GM23248 (cell line): ENCODE measurements around the gene MRTFA. TPM values are rescaled to one million over a fixed set of nuclear protein-coding genes. Genes with fewer than 3 reads are reported as not detected.
"Not testable (repeated sequence)": the region's sequence is repeated elsewhere in the genome, so short reads cannot be mapped to it uniquely, and the experiment has no call there.

Experiments
- DNase-seq: peaks from one replicate; pipeline ENCODE4 v3.0.0-alpha.2; 2015
- H2AFZ ChIP-seq: fragments of 200-600 bp; sonication (generic); 2 replicates; pipeline ENCODE4 v1.6.1; 2016; ENCODE audit warnings: antibody characterized with exemption
- H3F3A ChIP-seq: fragments of 200-600 bp; sonication (generic); 2 replicates; pipeline ENCODE4 v1.6.1; 2016; ENCODE audit warnings: mild to moderate bottlenecking, antibody characterized with exemption, mixed run types; ENCODE audit not compliant: insufficient read depth
- H3K27ac ChIP-seq: fragments of 200-600 bp; sonication (generic); 2 replicates; pipeline ENCODE4 v1.5.1; 2016; ENCODE audit warnings: mild to moderate bottlenecking
- H3K27me3 ChIP-seq: fragments of 200-600 bp; sonication (generic); replicated peaks from 2 replicates; pipeline ENCODE4 v1.6.1; 2016; ENCODE audit warnings: mild to moderate bottlenecking; ENCODE audit not compliant: insufficient read depth
- H3K36me3 ChIP-seq: fragments of 200-600 bp; sonication (generic); 2 replicates; pipeline ENCODE4 v1.6.1; 2016; ENCODE audit warnings: low read depth, mild to moderate bottlenecking
- H3K4me1 ChIP-seq: fragments of 200-600 bp; sonication (generic); 2 replicates; pipeline ENCODE4 v1.6.1; 2016; ENCODE audit warnings: mild to moderate bottlenecking; ENCODE audit not compliant: insufficient read depth
- H3K4me2 ChIP-seq: fragments of 200-600 bp; sonication (generic); one replicate; pipeline ENCODE4 v1.6.1; 2016; ENCODE audit warnings: mild to moderate bottlenecking; ENCODE audit not compliant: unreplicated experiment
- H3K4me3 ChIP-seq: fragments of 200-600 bp; sonication (generic); 2 replicates; pipeline ENCODE4 v1.5.1; 2016; ENCODE audit warnings: mild to moderate bottlenecking
- H3K79me2 ChIP-seq: fragments of 200-600 bp; sonication (generic); 2 replicates; pipeline ENCODE4 v1.6.1; 2016; ENCODE audit warnings: mild to moderate bottlenecking; ENCODE audit not compliant: insufficient read depth
- H3K9ac ChIP-seq: fragments of 200-600 bp; sonication (generic); 2 replicates; pipeline ENCODE4 v1.6.1; 2016; ENCODE audit warnings: mild to moderate bottlenecking
- H3K9me2 ChIP-seq: fragments of 200-600 bp; sonication (generic); 2 replicates; pipeline ENCODE4 v1.6.1; 2016; ENCODE audit warnings: mixed run types, mild to moderate bottlenecking, moderate library complexity; ENCODE audit not compliant: insufficient read depth
- H3K9me3 ChIP-seq: fragments of 200-600 bp; sonication (generic); one replicate; pipeline ENCODE4 v1.6.1; 2017; ENCODE audit warnings: low read depth
- H4K20me1 ChIP-seq: fragments of 200-600 bp; sonication (generic); 2 replicates; pipeline ENCODE4 v1.6.0; 2016; ENCODE audit not compliant: insufficient read depth
- EZH2 ChIP-seq: fragments of 200-600 bp; sonication (generic); IDR thresholded peaks from 2 replicates; pipeline ENCODE4 v1.6.1; 2018; ENCODE audit warnings: antibody characterized with exemption, mild to moderate bottlenecking; ENCODE audit not compliant: insufficient read depth, poor library complexity, severe bottlenecking
- EZH2phosphoT487 ChIP-seq: fragments of 200-600 bp; sonication (generic); IDR thresholded peaks from 2 replicates; pipeline ENCODE4 v1.6.1; 2018; ENCODE audit warnings: antibody characterized with exemption, moderate library complexity, mild to moderate bottlenecking, low read depth; ENCODE audit not compliant: insufficient read depth
- WGBS, 2 experiments: methylation state at CpG; one replicate each; pipeline ENCODE4 v1.1.6; 2015 to 2017; ENCODE audit warnings: low lambda C conversion rate in 2 of 2, low coverage in 1 of 2; ENCODE audit errors: missing lambda C conversion rate in 2 of 2; 5-methylcytosine and 5-hydroxymethylcytosine counted together
- in situ Hi-C: fragments of 300-500 bp; cut with MboI; formaldehyde crosslinking; loops from 2 replicates; pipeline ENCODE4 v1.15.0; 2020
- polyA plus RNA-seq: library from polyadenylated mRNA; unstranded; fragments of >200 nt; fragmentation: Nextera tagmentation; extraction: Ambion mirVana; gene quantifications from 2 replicates; pipeline ENCODE4 v1.2.1, GENCODE V29; 2016
- total RNA-seq: library from RNA; depleted of rRNA; stranded (reverse); fragments of >200 nt; shearing (Covaris generic); gene quantifications from 2 replicates; pipeline ENCODE4 v1.2.3, GENCODE V29; 2014

MRTFA gene
- total and polyA plus RNA-seq, 2 experiments from 2014 or later = 24.2 to 49.2 TPM

DNA sequence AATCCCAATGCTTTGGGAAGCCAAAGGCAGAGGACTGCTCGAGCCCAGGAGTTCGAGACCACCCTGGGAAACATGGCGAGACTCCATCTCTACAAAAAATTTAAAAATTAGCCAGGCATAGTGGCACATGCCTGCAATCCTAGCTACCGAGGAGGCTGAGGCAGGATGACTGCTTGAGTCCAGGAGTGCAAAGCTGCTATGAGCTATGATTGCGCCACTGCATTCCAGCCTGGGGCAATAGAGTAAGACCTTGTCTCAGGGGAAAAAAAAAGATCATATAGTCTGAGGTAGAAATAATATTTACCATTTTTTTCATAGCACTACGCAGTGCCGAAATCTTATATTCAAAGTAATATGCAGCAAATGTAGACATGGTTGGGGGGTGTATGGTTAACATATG lies 47.8 kb downstream of the MRTFA start:
- no peaks in the 10 kb centered on the region for H3K9me2 ChIP-seq
- no peaks in the 10 kb centered on the region for H3F3A ChIP-seq
- TF ChIP-seq EZH2 (no peak), EZH2phosphoT487 (no peak)
- H3K27ac ChIP-seq = peak overlapping the region; percentile 29; the same call in 1 of the 2 replicates
- H2AFZ ChIP-seq = no peak overlapping the region
- H3K9me3 ChIP-seq = no peaks in the 10 kb centered on the region
- peak; percentile 81 for DNase-seq
- H3K4me2 ChIP-seq = no peak overlapping the region
- WGBS, 2 experiments = 85 to 86% methylated on average over 7 of the region's 7 CpGs
- H4K20me1 ChIP-seq = no peaks in the 10 kb centered on the region
- H3K27me3 ChIP-seq = no peaks in the 10 kb centered on the region
- in situ Hi-C loops = no loop called here
- no peak overlapping the region for H3K4me3 ChIP-seq
- H3K79me2 ChIP-seq = peaks cover 100% of the 10 kb centered on the region
- 0 out of 2 replicates have a peak, but pooled peaks cover 3% of the 10 kb centered on the region for H3K36me3 ChIP-seq
- no peak overlapping the region for H3K9ac ChIP-seq
- peaks cover 19% of the 10 kb centered on the region for H3K4me1 ChIP-seq

DNA sequence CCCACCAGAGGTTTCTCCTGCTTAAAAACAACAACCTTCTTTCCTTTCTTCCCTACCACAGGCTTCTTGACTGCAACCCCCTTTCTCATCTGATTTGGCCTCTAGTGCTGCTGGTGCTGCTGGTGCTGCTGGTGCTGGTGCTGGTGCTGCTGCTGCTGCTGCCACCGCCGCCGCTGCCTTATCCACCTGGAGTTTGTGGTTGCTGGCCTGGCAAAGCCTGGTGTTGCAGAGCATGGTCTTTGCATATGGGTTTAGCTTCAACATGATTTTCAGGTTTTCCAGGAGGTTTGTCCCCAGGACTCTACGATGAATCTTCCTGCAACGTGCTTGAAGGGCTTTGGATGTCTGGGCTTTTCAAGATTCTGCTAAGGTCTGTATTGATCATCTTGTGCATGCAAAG lies 49.7 kb downstream of the MRTFA start:
- Histone ChIP-seq H3K27me3 (no peaks in the 10 kb centered on the region), H2AFZ (no peak overlapping the region), H4K20me1 (no peaks in the 10 kb centered on the region), H3K4me1 (peaks cover 13% of the 10 kb centered on the region), H3K4me3 (no peak overlapping the region), H3K4me2 (no peak overlapping the region), H3K27ac (no peak overlapping the region), H3K79me2 (peaks cover 100% of the 10 kb centered on the region), H3K9ac (no peak overlapping the region), H3F3A (no peaks in the 10 kb centered on the region), H3K9me3 (no peaks in the 10 kb centered on the region), H3K9me2 (no peaks in the 10 kb centered on the region), H3K36me3 (0 out of 2 replicates have a peak, but pooled peaks cover 3% of the 10 kb centered on the region)
- WGBS, 2 experiments = 99% methylated on average over 5 of the region's 5 CpGs
- in situ Hi-C loops = no loop called here
- TF ChIP-seq EZH2 (no peak), EZH2phosphoT487 (no peak)
- DNase-seq = no peak

DNA sequence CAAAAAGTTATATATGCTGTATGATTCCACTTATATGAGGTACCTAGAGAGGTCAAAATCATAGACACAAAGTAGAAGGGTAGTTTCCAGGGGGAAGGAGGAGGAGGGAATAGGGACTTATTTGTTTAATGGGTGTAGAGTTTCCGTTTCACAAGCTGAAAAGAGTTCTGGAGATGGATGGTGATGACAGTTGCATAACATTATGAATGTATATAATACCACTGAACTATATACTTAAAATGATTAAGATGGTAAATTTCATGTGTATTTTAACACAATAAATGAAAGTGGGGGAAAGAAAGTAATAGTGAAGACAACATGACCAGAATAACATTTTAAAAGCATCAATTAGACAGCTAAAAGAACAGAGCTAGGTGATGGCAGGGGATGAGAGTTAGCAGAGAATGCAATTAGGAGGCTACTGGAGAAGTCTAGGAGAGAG lies 51.2 kb downstream of the MRTFA start:
- Histone ChIP-seq H3K9ac (no peak overlapping the region), H2AFZ (no peak overlapping the region), H3K36me3 (0 out of 2 replicates have a peak, but pooled peaks cover 3% of the 10 kb centered on the region), H3K9me3 (no peaks in the 10 kb centered on the region), H3K27ac (no peak overlapping the region), H3K4me3 (no peak overlapping the region), H3F3A (no peaks in the 10 kb centered on the region), H4K20me1 (no peaks in the 10 kb centered on the region), H3K4me2 (no peak overlapping the region), H3K9me2 (no peaks in the 10 kb centered on the region), H3K79me2 (peaks cover 100% of the 10 kb centered on the region), H3K4me1 (peaks cover 13% of the 10 kb centered on the region), H3K27me3 (no peaks in the 10 kb centered on the region)
- TF ChIP-seq EZH2 = no peak
- no peak for TF ChIP-seq EZH2phosphoT487
- WGBS, 2 experiments = 98 to 100% methylated on average over 1 of the region's 1 CpG
- in situ Hi-C loops = no loop called here
- no peak for DNase-seq

DNA sequence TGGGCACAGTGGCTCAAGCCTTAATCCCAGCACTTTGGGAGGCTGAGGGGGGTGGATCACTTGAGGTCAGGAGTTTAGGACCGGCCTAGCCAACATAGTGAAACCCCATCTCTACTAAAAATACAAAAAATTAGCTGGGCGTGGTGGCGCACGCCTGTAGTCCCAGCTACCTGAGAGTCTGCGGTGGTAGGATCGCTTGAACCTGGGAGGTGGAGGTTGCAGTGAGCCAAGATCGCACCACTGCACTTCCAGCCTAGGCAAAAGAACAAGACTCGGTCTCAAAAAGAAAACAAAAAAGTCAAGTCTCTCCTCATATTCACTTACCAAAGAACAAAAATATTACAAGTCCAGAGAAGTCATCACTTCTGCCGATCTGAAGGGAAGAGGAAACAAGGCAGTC lies 51.8 kb downstream of the MRTFA start:
- H2AFZ ChIP-seq, H3K9me2 ChIP-seq, H3F3A ChIP-seq, H3K4me3 ChIP-seq, H3K9ac ChIP-seq, DNase-seq, H3K9me3 ChIP-seq, H3K27me3 ChIP-seq, H3K27ac ChIP-seq, in situ Hi-C loops, H4K20me1 ChIP-seq, H3K36me3 ChIP-seq, H3K4me2 ChIP-seq: not testable (repeated sequence)
- Histone ChIP-seq H3K79me2 (peaks cover 100% of the 10 kb centered on the region), H3K4me1 (peaks cover 13% of the 10 kb centered on the region)
- WGBS, 2 experiments = 95 to 97% methylated on average over 9 of the region's 9 CpGs
